HL-60 (cell line): ENCODE results near the gene SAMM50.

ENCODE experiments used
- POLR2AphosphoS5 ChIP-seq: IDR thresholded peaks from 2 replicates; pipeline ENCODE4 v1.6.1; 2012; ENCODE audit warnings: low read depth
- REST ChIP-seq: IDR thresholded peaks from 2 replicates; pipeline ENCODE4 v1.6.1; 2012; ENCODE audit warnings: low read depth; ENCODE audit not compliant: insufficient replicate concordance
- TF ChIP-seq, protein P1 (sequence below): IDR thresholded peaks from one replicate; pipeline ENCODE4 v1.5.1; 2011; ENCODE audit warnings: low read length, control low read depth, inconsistent platforms; ENCODE audit not compliant: insufficient read depth

DNA sequence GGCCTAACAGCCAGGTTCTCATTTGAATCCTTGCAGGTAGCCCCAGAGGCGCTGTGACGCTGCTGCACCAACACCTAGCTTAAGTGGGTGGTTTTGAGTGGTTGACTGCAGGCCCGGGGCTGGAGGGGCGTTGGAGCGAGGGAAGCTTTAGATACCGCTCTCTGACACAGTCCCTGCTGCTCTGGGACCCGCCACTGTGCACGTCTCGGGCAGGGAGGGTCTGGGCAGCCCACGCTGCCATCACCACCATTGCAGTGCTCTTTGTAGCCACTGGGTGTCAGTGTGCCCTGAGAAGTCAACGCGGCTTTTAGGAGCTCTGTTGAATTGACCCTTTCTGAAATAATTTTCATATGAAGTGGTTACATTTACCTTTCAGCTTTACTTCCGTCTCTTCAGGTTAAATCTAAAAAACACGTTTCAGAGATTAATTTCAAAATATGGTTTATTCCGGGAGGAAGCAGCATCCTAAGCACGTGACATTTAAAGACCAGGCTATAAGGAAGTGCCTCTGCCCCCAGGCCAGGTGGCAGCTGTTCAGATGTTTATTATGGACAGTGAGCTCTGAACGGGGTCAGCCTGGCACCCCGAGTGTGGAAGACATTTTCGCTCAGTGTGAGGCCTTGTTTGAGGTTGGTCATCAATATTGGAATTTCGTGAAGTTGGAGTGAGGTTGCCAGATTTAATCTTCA lies 38.0 kb downstream of the SAMM50 start:
- TF ChIP-seq, protein P1, sequence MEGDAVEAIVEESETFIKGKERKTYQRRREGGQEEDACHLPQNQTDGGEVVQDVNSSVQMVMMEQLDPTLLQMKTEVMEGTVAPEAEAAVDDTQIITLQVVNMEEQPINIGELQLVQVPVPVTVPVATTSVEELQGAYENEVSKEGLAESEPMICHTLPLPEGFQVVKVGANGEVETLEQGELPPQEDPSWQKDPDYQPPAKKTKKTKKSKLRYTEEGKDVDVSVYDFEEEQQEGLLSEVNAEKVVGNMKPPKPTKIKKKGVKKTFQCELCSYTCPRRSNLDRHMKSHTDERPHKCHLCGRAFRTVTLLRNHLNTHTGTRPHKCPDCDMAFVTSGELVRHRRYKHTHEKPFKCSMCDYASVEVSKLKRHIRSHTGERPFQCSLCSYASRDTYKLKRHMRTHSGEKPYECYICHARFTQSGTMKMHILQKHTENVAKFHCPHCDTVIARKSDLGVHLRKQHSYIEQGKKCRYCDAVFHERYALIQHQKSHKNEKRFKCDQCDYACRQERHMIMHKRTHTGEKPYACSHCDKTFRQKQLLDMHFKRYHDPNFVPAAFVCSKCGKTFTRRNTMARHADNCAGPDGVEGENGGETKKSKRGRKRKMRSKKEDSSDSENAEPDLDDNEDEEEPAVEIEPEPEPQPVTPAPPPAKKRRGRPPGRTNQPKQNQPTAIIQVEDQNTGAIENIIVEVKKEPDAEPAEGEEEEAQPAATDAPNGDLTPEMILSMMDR, result peak; percentile 94
- TF ChIP-seq REST (no peak), POLR2AphosphoS5 (no peak)
